ENCODE results near the gene NFATC2. TPM values are rescaled to one million over a fixed set of nuclear protein-coding genes. Genes with fewer than 3 reads are reported as not detected.
"Not testable (repeated sequence)": the region's sequence is repeated elsewhere in the genome, so short reads cannot be mapped to it uniquely, and the experiment has no call there.

The NFATC2 gene
- total RNA-seq, 1 experiment from 2014 or later, result not detected

- H3K27ac ChIP-seq, result no peak overlapping the region
- no peaks in the 10 kb centered on the region; the same call in 1 of the 2 replicates for H3K9me3 ChIP-seq (replicated peaks)
- H3K36me3 ChIP-seq, result no peaks in the 10 kb centered on the region
- DNase-seq (ENCODE audit: low read depth in 1 of 2, low spot score in 2 of 2), result no peak
- H3K4me1 ChIP-seq (replicated peaks), result no peaks in the 10 kb centered on the region
- no peak overlapping the region for H3K4me3 ChIP-seq
- 0 out of 2 replicates have a peak, but pooled peaks cover 11% of the 10 kb centered on the region for H3K27me3 ChIP-seq (replicated peaks)
Observed at GRCh38 chr20:51575486-51575885, 33.0 kb upstream of the NFATC2 start.

GRCh38 chr20:51574248-51575033 lies 31.9 kb upstream of the NFATC2 start:
- Histone ChIP-seq H3K36me3 (no peaks in the 10 kb centered on the region), H3K9me3 (replicated peaks) (no peaks in the 10 kb centered on the region; the same call in 1 of the 2 replicates), H3K4me3 (no peak overlapping the region), H3K27ac (no peak overlapping the region), H3K27me3 (replicated peaks) (0 out of 2 replicates have a peak, but pooled peaks cover 11% of the 10 kb centered on the region), H3K4me1 (replicated peaks) (peaks cover 7% of the 10 kb centered on the region; the same call in 1 of the 2 replicates)
- DNase-seq (ENCODE audit: low read depth in 1 of 2, low spot score in 2 of 2), result no peak

- H3K27ac ChIP-seq, result no peak overlapping the region
Observed at GRCh38 chr20:51573576-51574243, 31.2 kb upstream of the NFATC2 start.

GRCh38 chr20:51571460-51571794 lies 28.9 kb upstream of the NFATC2 start:
- Histone ChIP-seq H3K27me3 (replicated peaks) (0 out of 2 replicates have a peak, but pooled peaks cover 14% of the 10 kb centered on the region), H3K36me3 (no peaks in the 10 kb centered on the region), H3K4me1 (replicated peaks) (peaks cover 7% of the 10 kb centered on the region; the same call in 1 of the 2 replicates), H3K27ac (no peak overlapping the region), H3K4me3 (no peak overlapping the region), H3K9me3 (replicated peaks) (no peaks in the 10 kb centered on the region; the same call in none of the 2 replicates)
- no peak for DNase-seq (ENCODE audit: low read depth in 1 of 2, low spot score in 2 of 2)

More at GRCh38 chr20:51573576-51574243, 31.2 kb upstream of the NFATC2 start:
- Histone ChIP-seq H3K9me3 (replicated peaks) (no peaks in the 10 kb centered on the region; the same call in none of the 2 replicates), H3K36me3 (no peaks in the 10 kb centered on the region), H3K4me3 (no peak overlapping the region), H3K4me1 (replicated peaks) (peaks cover 7% of the 10 kb centered on the region; the same call in 1 of the 2 replicates), H3K27me3 (replicated peaks) (0 out of 2 replicates have a peak, but pooled peaks cover 11% of the 10 kb centered on the region)
- no peak for DNase-seq (ENCODE audit: low read depth in 1 of 2, low spot score in 2 of 2)

- Histone ChIP-seq H3K9me3 (replicated peaks) (no peaks in the 10 kb centered on the region; the same call in none of the 2 replicates), H3K36me3 (no peaks in the 10 kb centered on the region), H3K27ac (no peak overlapping the region), H3K4me3 (no peak overlapping the region), H3K4me1 (replicated peaks) (peaks cover 11% of the 10 kb centered on the region; the same call in 1 of the 2 replicates), H3K27me3 (replicated peaks) (0 out of 2 replicates have a peak, but pooled peaks cover 14% of the 10 kb centered on the region)
- no peak for DNase-seq (ENCODE audit: low read depth in 1 of 2, low spot score in 2 of 2)
Observed at GRCh38 chr20:51570739-51571459, 28.4 kb upstream of the NFATC2 start.

GRCh38 chr20:51569815-51570738 lies 27.6 kb upstream of the NFATC2 start:
- Histone ChIP-seq H3K4me1 (replicated peaks) (peaks cover 14% of the 10 kb centered on the region; the same call in 1 of the 2 replicates), H3K27ac (no peak overlapping the region), H3K36me3 (no peaks in the 10 kb centered on the region), H3K4me3 (no peak overlapping the region), H3K27me3 (replicated peaks) (0 out of 2 replicates have a peak, but pooled peaks cover 14% of the 10 kb centered on the region), H3K9me3 (replicated peaks) (no peaks in the 10 kb centered on the region; the same call in none of the 2 replicates)
- peak in 1 of 2 experiments; percentile 34 for DNase-seq (ENCODE audit: low read depth in 1 of 2, low spot score in 2 of 2)

- H3K27ac ChIP-seq; H3K36me3 ChIP-seq; H3K4me3 ChIP-seq; DNase-seq (ENCODE audit: low read depth in 1 of 2, low spot score in 2 of 2); H3K9me3 ChIP-seq (replicated peaks): not testable (repeated sequence)
- Histone ChIP-seq H3K27me3 (replicated peaks) (0 out of 2 replicates have a peak, but pooled peaks cover 14% of the 10 kb centered on the region), H3K4me1 (replicated peaks) (peaks cover 20% of the 10 kb centered on the region)
Observed at GRCh38 chr20:51568533-51568932, 26.0 kb upstream of the NFATC2 start.

- Histone ChIP-seq H3K36me3 (no peaks in the 10 kb centered on the region), H3K9me3 (replicated peaks) (no peaks in the 10 kb centered on the region; the same call in 1 of the 2 replicates), H3K4me3 (no peak overlapping the region), H3K27me3 (replicated peaks) (0 out of 2 replicates have a peak, but pooled peaks cover 14% of the 10 kb centered on the region), H3K4me1 (replicated peaks) (peaks cover 29% of the 10 kb centered on the region), H3K27ac (no peak overlapping the region)
- no peak for DNase-seq (ENCODE audit: low read depth in 1 of 2, low spot score in 2 of 2)
Observed at GRCh38 chr20:51567622-51568021, 25.1 kb upstream of the NFATC2 start.

GRCh38 chr20:51566594-51566993 lies 24.1 kb upstream of the NFATC2 start:
- H3K27me3 ChIP-seq (replicated peaks), result peaks cover 18% of the 10 kb centered on the region
- no peaks in the 10 kb centered on the region; the same call in 1 of the 2 replicates for H3K9me3 ChIP-seq (replicated peaks)
- no peak for DNase-seq (ENCODE audit: low read depth in 1 of 2, low spot score in 2 of 2)
- H3K27ac ChIP-seq, result no peak overlapping the region
- H3K36me3 ChIP-seq, result no peaks in the 10 kb centered on the region
- no peak overlapping the region for H3K4me3 ChIP-seq
- H3K4me1 ChIP-seq (replicated peaks), result peaks cover 40% of the 10 kb centered on the region

GRCh38 chr20:51565298-51566144 lies 23.0 kb upstream of the NFATC2 start:
- Histone ChIP-seq H3K4me3 (no peak overlapping the region), H3K27ac (no peak overlapping the region)
- DNase-seq (ENCODE audit: low read depth in 1 of 2, low spot score in 2 of 2), result no peak

GRCh38 chr20:51563486-51564332 lies 21.2 kb upstream of the NFATC2 start:
- no peak overlapping the region for H3K27ac ChIP-seq
- H3K4me3 ChIP-seq, result no peak overlapping the region
- H3K9me3 ChIP-seq (replicated peaks), result no peaks in the 10 kb centered on the region; the same call in 1 of the 2 replicates
- H3K4me1 ChIP-seq (replicated peaks), result peaks cover 33% of the 10 kb centered on the region
- no peaks in the 10 kb centered on the region for H3K36me3 ChIP-seq
- peak; percentile 82 to 83 for DNase-seq (ENCODE audit: low read depth in 1 of 2, low spot score in 2 of 2)
- H3K27me3 ChIP-seq (replicated peaks), result peaks cover 34% of the 10 kb centered on the region

More at GRCh38 chr20:51565298-51566144, 23.0 kb upstream of the NFATC2 start:
- H3K4me1 ChIP-seq (replicated peaks), result peaks cover 40% of the 10 kb centered on the region
- H3K9me3 ChIP-seq (replicated peaks), result no peaks in the 10 kb centered on the region; the same call in 1 of the 2 replicates
- H3K27me3 ChIP-seq (replicated peaks), result peaks cover 18% of the 10 kb centered on the region
- H3K36me3 ChIP-seq, result no peaks in the 10 kb centered on the region
